GM12878 (cell line): ENCODE results near the gene TNP2. TPM values are rescaled to one million over a fixed set of nuclear protein-coding genes. Genes with fewer than 3 reads are reported as not detected.

ENCODE experiments used
- ATAC-seq: fragments of 200-7000 bp; cut with Tn5 transposase; 3 replicates; pipeline ENCODE4 v1.9.1; 2020; ENCODE audit warnings: mild to moderate bottlenecking, moderate library complexity
- BruUV-seq: library from RNA; stranded (reverse); fragments of 400-500 nt; replicated peaks from 2 replicates; lab custom pipeline; 2021; lab: Mats Ljungman, UMichigan
- CTCF ChIA-PET: fragments of 300-600 bp; sonication (Branson Sonifier 250); formaldehyde crosslinking; extraction: SDS; loops from one replicate; lab custom pipeline; 2021; ENCODE audit warnings: inconsistent platforms; lab: Yijun Ruan, JAX
- POLR2A ChIA-PET: fragments of 350-600 bp; formaldehyde crosslinking; extraction: SDS; loops from one replicate; lab custom pipeline; 2021; ENCODE audit warnings: inconsistent platforms; lab: Charles Lee
- RAD21 ChIA-PET: fragments of 300-600 bp; sonication (Branson Sonifier 250); formaldehyde crosslinking; loops from one replicate; lab custom pipeline; 2023; ENCODE audit warnings: antibody characterized with exemption; ENCODE audit not compliant: unreplicated experiment; lab: Charles Lee
- SMC1A ChIA-PET: fragments of 300-600 bp; sonication (Branson Sonifier 250); formaldehyde crosslinking; loops from one replicate; lab custom pipeline; 2023; ENCODE audit not compliant: unreplicated experiment, uncharacterized antibody; lab: Charles Lee
- DNase-seq: peaks from one replicate; pipeline ENCODE4 v3.0.0-alpha.2; 2011; ENCODE audit warnings: low read depth, low spot score
- FAIRE-seq: peaks from 3 replicates; lab custom pipeline; 2011; peaks lifted over from hg19 to GRCh38; lab: Jason Lieb, UNC
- H2AFZ ChIP-seq: 2 replicates; pipeline ENCODE4 v1.6.0; 2011; ENCODE audit warnings: low read depth, low read length, control low read depth; ENCODE audit not compliant: control insufficient read depth
- H3K27ac ChIP-seq: 2 replicates; pipeline ENCODE4 v1.5.1; 2011; ENCODE audit warnings: control low read depth; ENCODE audit not compliant: control insufficient read depth, insufficient read depth
- H3K27me3 ChIP-seq, 2 experiments: replicated peaks in 1 of 2; 2 replicates each; pipeline versions ENCODE4 v1.6.0 to v1.6.1; 2011; ENCODE audit warnings: low read length in 1 of 2; ENCODE audit not compliant: control insufficient read depth in 2 of 2, insufficient read depth in 2 of 2
- H3K36me3 ChIP-seq, 2 experiments: 2 replicates each; pipeline ENCODE4 v1.5.1; 2011; ENCODE audit warnings: low read length in 1 of 2; ENCODE audit not compliant: control insufficient read depth in 2 of 2, insufficient read depth in 2 of 2
- H3K4me1 ChIP-seq: 2 replicates; pipeline ENCODE4 v1.6.1; 2011; ENCODE audit warnings: mild to moderate bottlenecking, low read length, moderate library complexity, mixed read lengths; ENCODE audit not compliant: control insufficient read depth, insufficient read depth
- H3K4me2 ChIP-seq: 2 replicates; pipeline ENCODE4 v1.6.0; 2011; ENCODE audit warnings: control low read depth; ENCODE audit not compliant: control insufficient read depth, insufficient read depth
- H3K4me3 ChIP-seq: fragments of 200-600 bp; sonication (generic); 2 replicates; pipeline ENCODE4 v1.5.1; 2016
- H3K79me2 ChIP-seq: 2 replicates; pipeline ENCODE4 v1.6.0; 2011; ENCODE audit warnings: low read length; ENCODE audit not compliant: control insufficient read depth, insufficient read depth
- H3K9ac ChIP-seq: 2 replicates; pipeline ENCODE4 v1.8.0; 2011; ENCODE audit warnings: low read length, control low read depth, mixed read lengths; ENCODE audit not compliant: control insufficient read depth, insufficient read depth
- H3K9me3 ChIP-seq: replicated peaks from 3 replicates; pipeline ENCODE4 v1.5.1; 2011; ENCODE audit warnings: mild to moderate bottlenecking, low read length; ENCODE audit not compliant: control insufficient read depth, insufficient read depth
- H4K20me1 ChIP-seq: 2 replicates; pipeline ENCODE4 v1.6.0; 2011; ENCODE audit not compliant: control insufficient read depth, insufficient read depth
- ATF7 ChIP-seq: fragments of 450-650 bp; IDR thresholded peaks from 2 replicates; pipeline ENCODE4 v1.6.1; 2016; ENCODE audit warnings: low read depth, mild to moderate bottlenecking
- BCL11A ChIP-seq: IDR thresholded peaks from 2 replicates; pipeline ENCODE4 v1.6.1; 2011; ENCODE audit warnings: low read depth, low read length
- CEBPZ ChIP-seq: fragments of 150-350 bp; IDR thresholded peaks from 2 replicates; pipeline ENCODE4 v1.6.1; 2016; ENCODE audit warnings: low read depth, low read length
- CHD1 ChIP-seq: IDR thresholded peaks from 2 replicates; pipeline ENCODE4 v1.6.1; 2012; ENCODE audit warnings: low read depth, low read length, improper control_type of control experiment
- EZH2 ChIP-seq: IDR thresholded peaks from 2 replicates; pipeline ENCODE4 v1.6.1; 2012; ENCODE audit warnings: low read depth, mild to moderate bottlenecking, control low read depth, inconsistent platforms, low read length, borderline replicate concordance; ENCODE audit not compliant: control insufficient read depth
- FOXK2 ChIP-seq: fragments of 450-650 bp; IDR thresholded peaks from 2 replicates; pipeline ENCODE4 v1.6.1; 2017; ENCODE audit warnings: mild to moderate bottlenecking, moderate library complexity
- HDAC2 ChIP-seq: fragments of 200-600 bp; sonication (generic); IDR thresholded peaks from 2 replicates; pipeline ENCODE4 v1.6.1; 2017
- MAX ChIP-seq: IDR thresholded peaks from 2 replicates; pipeline ENCODE4 v1.6.1; 2012; ENCODE audit warnings: low read depth, low read length, improper control_type of control experiment
- NFYB ChIP-seq: IDR thresholded peaks from 2 replicates; pipeline ENCODE4 v1.6.1; 2011; ENCODE audit warnings: low read depth, mild to moderate bottlenecking, low read length, improper control_type of control experiment, moderate library complexity; ENCODE audit not compliant: insufficient read depth
- POLR2A ChIP-seq: IDR thresholded peaks from 2 replicates; pipeline ENCODE4 v1.6.1; 2011; ENCODE audit warnings: low read depth, mild to moderate bottlenecking, low read length
- POLR2AphosphoS5 ChIP-seq: IDR thresholded peaks from 2 replicates; pipeline ENCODE4 v1.6.1; 2011; ENCODE audit warnings: mild to moderate bottlenecking, low read length, inconsistent platforms
- RFX5 ChIP-seq: IDR thresholded peaks from 2 replicates; pipeline ENCODE4 v1.6.1; 2011; ENCODE audit warnings: low read depth, low read length, improper control_type of control experiment
- SIX5 ChIP-seq: IDR thresholded peaks from 2 replicates; pipeline ENCODE4 v1.6.1; 2011; ENCODE audit warnings: mild to moderate bottlenecking, low read depth, low read length, moderate library complexity; ENCODE audit not compliant: severe bottlenecking
- TCF12 ChIP-seq: IDR thresholded peaks from 2 replicates; pipeline ENCODE4 v1.6.1; 2011; ENCODE audit warnings: low read depth, mild to moderate bottlenecking, low read length
- ZNF687 ChIP-seq: fragments of 450-650 bp; IDR thresholded peaks from 2 replicates; pipeline ENCODE4 v1.6.1; 2017; ENCODE audit warnings: mild to moderate bottlenecking, moderate library complexity
- WGBS: methylation state at CpG from one replicate; pipeline ENCODE4 v1.1.6; 2016; ENCODE audit warnings: low lambda C conversion rate; ENCODE audit not compliant: insufficient replicate concordance, insufficient coverage; ENCODE audit errors: missing lambda C conversion rate; 5-methylcytosine and 5-hydroxymethylcytosine counted together
- in situ Hi-C: fragments of 300-500 bp; cut with MboI; formaldehyde crosslinking; loops from 9 replicates; pipeline ENCODE4 v1.14.3; 2018; ENCODE audit warnings: mixed read lengths
- intact Hi-C: fragments of 100-400 bp; cut with micrococcal nuclease; formaldehyde crosslinking; loops from one replicate; pipeline ENCODE4 v1.14.2; 2022; ENCODE audit not compliant: unreplicated experiment
- polyA plus RNA-seq, 11 experiments: library from polyadenylated mRNA; depleted of rRNA in 4 of 11; unstranded in 6 of 11; stranded (reverse) in 5 of 11; fragments of >200 nt; fragmentation: Nextera tagmentation in 4 of 11; fragmentation: Illumina TruSeq in 1 of 11; extraction: Ambion mirVana in 4 of 11; extraction: Trizol in 1 of 11; gene quantifications; 1 replicate in 1 of 11; 2 replicates in 10 of 11; pipeline versions ENCODE4 v1.2.1 to v1.2.3, GENCODE V29; 2011 to 2016; ENCODE audit warnings: inconsistent platforms in 2 of 11, missing spikeins in 2 of 11, low read depth in 1 of 11
- total RNA-seq, 4 experiments: library from RNA; depleted of rRNA in 3 of 4; stranded (reverse); fragments of >200 nt in 3 of 4; fragmentation: Illumina TruSeq in 1 of 4; extraction: Trizol in 1 of 4; gene quantifications; 2 replicates each; pipeline versions ENCODE4 v1.2.1 to v1.2.3, GENCODE V29; 2013 to 2021

The TNP2 gene
- total and polyA plus RNA-seq, 10 of the 15 experiments (the other 5 are each of a cell fraction or from before 2014, with no cell fraction given): not detected

- peaks cover 64% of the 10 kb centered on the region for H3K4me1 ChIP-seq
- peak overlapping the region; percentile 66 for H3K4me2 ChIP-seq
- ChIA-PET POLR2A (interaction anchor here (0.8 to 5.4 kb wide), 5 partner anchors 11 to 359 kb away, joined by 5 to 85 read pairs (median 7); partner anchors contain the start of gene SOCS1), CTCF (interaction anchor here (1.0 to 6.9 kb wide), 8 partner anchors 11 to 360 kb away, joined by 3 to 70 read pairs (median 6); partner anchors contain the start of gene SOCS1), RAD21 (interaction anchor here (1.0 to 8.5 kb wide), 11 partner anchors 10 to 343 kb away, joined by 3 to 206 read pairs (median 6); partner anchors contain the start of gene SOCS1), SMC1A (interaction anchor here (0.7 to 7.4 kb wide), 13 partner anchors 10 to 369 kb away, joined by 3 to 194 read pairs (median 3); partner anchors contain the start of gene SOCS1)
- H3K9ac ChIP-seq: no peak overlapping the region
- no peaks in the 10 kb centered on the region for H4K20me1 ChIP-seq
- H3K27ac ChIP-seq: peak overlapping the region; percentile 90
- no TSS peak for BruUV-seq
- H2AFZ ChIP-seq: no peak overlapping the region; the same call in 1 of the 2 replicates
- in situ Hi-C loops: loop anchor here (5.0 to 10.0 kb wide), 2 partner anchors 341 to 1004 kb away; no protein-coding TSS in a partner anchor
- no peaks in the 10 kb centered on the region for H3K79me2 ChIP-seq
- no peak for FAIRE-seq
- intact Hi-C loops: no loop called here
- no peaks in the 10 kb centered on the region for H3K36me3 ChIP-seq
- no peak overlapping the region for H3K4me3 ChIP-seq
- WGBS: 21% methylated on average over 15 of the region's 15 CpGs
- DNase-seq: peak; percentile 81
- ATAC-seq: peak; percentile 60
- H3K9me3 ChIP-seq: peaks cover 2% of the 10 kb centered on the region; the same call in 2 of the 3 replicates
- no peaks in the 10 kb centered on the region for H3K27me3 ChIP-seq
- TF ChIP-seq ZNF687 (peak; percentile 82; the same call in 1 of the 2 replicates), NFYB (no peak), FOXK2 (no peak), CHD1 (no peak), MAX (no peak; the same call in 1 of the 2 replicates), HDAC2 (no peak), CEBPZ (no peak), RFX5 (no peak), ATF7 (no peak), SIX5 (no peak), POLR2AphosphoS5 (no peak), BCL11A (peak; percentile 66; the same call in 1 of the 2 replicates), EZH2 (no peak), POLR2A (no peak), TCF12 (peak; percentile 100)
Observed at GRCh38 chr16:11308493-11309283, 39.6 kb upstream of the TNP2 start.
